A549 (cell line): Measurements from ENCODE around the gene TMEM19.

Source experiments
- ATOH8 ChIP-seq: fragments of 250-450 bp; sonication (Bioruptor Pico); IDR thresholded peaks from 2 replicates; pipeline ENCODE4 v1.5.0; 2020; ENCODE audit warnings: low read depth, mild to moderate bottlenecking, moderate library complexity
- JUNB ChIP-seq: fragments of >200 bp; sonication (Bioruptor Twin); formaldehyde crosslinking; IDR thresholded peaks from 2 replicates; pipeline ENCODE4 v1.6.1; 2016
- KDM1A ChIP-seq: fragments of 200-600 bp; sonication (generic); IDR thresholded peaks from 2 replicates; pipeline ENCODE4 v1.6.1; 2016; ENCODE audit warnings: low read depth, mild to moderate bottlenecking
- NFE2L2 ChIP-seq: fragments of 150-350 bp; conservative IDR thresholded peaks from 2 replicates; pipeline ENCODE4 v1.6.1; 2014; ENCODE audit warnings: low read length
- RAD21 ChIP-seq, 2 experiments: fragments of >200 bp in 1 of 2; sonication (Bioruptor Twin) in 1 of 2; formaldehyde crosslinking in 1 of 2; IDR thresholded peaks in 1 of 2; conservative IDR thresholded peaks in 1 of 2; 2 replicates in 1 of 2; 3 replicates in 1 of 2; pipeline ENCODE4 v1.6.1; 2012 to 2018; ENCODE audit warnings: inconsistent platforms in 1 of 2
- SREBF2 ChIP-seq: fragments of 450-650 bp; IDR thresholded peaks from 2 replicates; pipeline ENCODE4 v1.6.1; 2014; ENCODE audit warnings: mild to moderate bottlenecking, moderate library complexity
- TF ChIP-seq, protein P1 (sequence below): fragments of >200 bp; sonication (Bioruptor Twin); formaldehyde crosslinking; IDR thresholded peaks from 3 replicates; pipeline ENCODE4 v1.5.1; 2016

- TF ChIP-seq, protein P1, sequence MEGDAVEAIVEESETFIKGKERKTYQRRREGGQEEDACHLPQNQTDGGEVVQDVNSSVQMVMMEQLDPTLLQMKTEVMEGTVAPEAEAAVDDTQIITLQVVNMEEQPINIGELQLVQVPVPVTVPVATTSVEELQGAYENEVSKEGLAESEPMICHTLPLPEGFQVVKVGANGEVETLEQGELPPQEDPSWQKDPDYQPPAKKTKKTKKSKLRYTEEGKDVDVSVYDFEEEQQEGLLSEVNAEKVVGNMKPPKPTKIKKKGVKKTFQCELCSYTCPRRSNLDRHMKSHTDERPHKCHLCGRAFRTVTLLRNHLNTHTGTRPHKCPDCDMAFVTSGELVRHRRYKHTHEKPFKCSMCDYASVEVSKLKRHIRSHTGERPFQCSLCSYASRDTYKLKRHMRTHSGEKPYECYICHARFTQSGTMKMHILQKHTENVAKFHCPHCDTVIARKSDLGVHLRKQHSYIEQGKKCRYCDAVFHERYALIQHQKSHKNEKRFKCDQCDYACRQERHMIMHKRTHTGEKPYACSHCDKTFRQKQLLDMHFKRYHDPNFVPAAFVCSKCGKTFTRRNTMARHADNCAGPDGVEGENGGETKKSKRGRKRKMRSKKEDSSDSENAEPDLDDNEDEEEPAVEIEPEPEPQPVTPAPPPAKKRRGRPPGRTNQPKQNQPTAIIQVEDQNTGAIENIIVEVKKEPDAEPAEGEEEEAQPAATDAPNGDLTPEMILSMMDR, result no peak
- TF ChIP-seq ATOH8 (CRISPR knock-in tag) (no peak), KDM1A (no peak), SREBF2 (no peak), NFE2L2 (no peak), RAD21 (conservative IDR thresholded peaks at IDR 0.05 in 1 of 2, IDR thresholded peaks at IDR 0.05 in 1 of 2) (no peak), JUNB (no peak)
Observed at GRCh38 chr12:71645268-71645667, 40.6 kb upstream of the TMEM19 start.
